C1 segment of cervical spinal cord (tissue), 14 donors: Measurements from ENCODE around the gene CCDC89.
"Not testable (repeated sequence)": the region's sequence is repeated elsewhere in the genome, so short reads cannot be mapped to it uniquely, and the experiment has no call there.

Experiments used
- DNase-seq, 14 donors: peaks; one replicate each; lab custom pipeline; 2025; lab: John Stamatoyannopoulos, UW

Gene CCDC89

DNA sequence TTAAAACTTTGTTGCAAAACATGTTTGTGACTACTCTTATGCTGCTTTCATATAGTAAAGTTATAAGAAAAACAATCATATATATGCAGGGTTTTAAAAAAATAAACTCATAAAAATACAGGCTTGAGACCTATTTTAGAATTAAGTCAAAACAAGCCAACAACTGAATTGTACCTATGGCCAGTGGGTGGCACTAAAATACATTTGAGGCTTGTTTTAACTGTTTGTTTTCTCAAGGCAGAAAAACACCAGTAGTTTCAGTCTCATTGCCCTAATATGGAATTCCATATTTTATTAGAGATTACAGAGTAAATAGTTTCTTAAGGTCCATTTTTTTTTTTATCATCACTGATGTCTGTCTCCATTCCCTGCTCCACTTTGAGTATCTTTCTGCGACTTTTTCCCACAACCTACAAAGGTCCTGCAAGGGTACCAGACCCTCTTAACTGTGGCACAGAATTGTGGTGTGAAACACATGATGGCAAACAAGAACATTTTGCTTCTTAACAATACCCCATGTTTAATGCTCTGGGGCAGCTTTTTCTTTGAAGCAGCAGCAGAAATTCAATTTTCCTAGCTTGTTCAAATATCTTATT, 8.5 kb upstream of the CCDC89 start:
- peak in 2 of 14 donors; percentile 5 to 14 for DNase-seq

DNA sequence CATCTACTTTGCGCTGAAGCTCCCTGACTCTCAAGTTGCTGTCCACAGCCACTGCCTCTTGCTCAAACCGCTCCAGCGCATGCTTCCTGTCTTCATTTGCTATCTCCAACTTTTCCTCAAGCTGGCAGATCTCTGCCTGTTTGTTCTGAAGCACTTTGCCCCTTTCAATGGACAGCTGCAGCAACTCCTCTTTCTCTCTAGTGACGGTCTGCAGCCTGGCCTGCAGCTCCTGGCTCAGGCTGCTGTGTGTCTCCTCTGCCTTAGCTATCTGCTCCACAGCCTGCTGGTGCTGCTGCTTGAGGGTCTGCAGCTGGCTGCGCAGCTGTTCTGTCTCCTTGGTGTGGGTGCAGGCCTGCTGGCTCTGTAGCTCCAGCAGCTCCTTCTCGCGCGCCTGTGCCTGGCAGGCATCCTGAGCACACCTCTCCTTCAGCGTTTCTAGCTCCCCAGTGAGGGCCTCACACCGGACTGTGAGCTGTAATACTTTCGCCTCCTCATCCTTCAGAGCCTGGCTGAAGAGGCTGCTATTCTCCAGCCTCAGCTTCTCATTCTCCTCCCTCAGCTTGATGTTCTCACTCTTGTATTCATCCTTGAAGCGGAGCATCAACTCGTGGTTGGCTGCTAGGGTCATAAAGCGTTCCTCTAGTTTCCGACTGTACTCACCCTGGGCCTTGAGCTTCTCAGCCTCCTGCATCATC, 723 bp downstream of the CCDC89 start:
- peak in 6 of 14 donors; percentile 41 to 59 (median 46) for DNase-seq

DNA sequence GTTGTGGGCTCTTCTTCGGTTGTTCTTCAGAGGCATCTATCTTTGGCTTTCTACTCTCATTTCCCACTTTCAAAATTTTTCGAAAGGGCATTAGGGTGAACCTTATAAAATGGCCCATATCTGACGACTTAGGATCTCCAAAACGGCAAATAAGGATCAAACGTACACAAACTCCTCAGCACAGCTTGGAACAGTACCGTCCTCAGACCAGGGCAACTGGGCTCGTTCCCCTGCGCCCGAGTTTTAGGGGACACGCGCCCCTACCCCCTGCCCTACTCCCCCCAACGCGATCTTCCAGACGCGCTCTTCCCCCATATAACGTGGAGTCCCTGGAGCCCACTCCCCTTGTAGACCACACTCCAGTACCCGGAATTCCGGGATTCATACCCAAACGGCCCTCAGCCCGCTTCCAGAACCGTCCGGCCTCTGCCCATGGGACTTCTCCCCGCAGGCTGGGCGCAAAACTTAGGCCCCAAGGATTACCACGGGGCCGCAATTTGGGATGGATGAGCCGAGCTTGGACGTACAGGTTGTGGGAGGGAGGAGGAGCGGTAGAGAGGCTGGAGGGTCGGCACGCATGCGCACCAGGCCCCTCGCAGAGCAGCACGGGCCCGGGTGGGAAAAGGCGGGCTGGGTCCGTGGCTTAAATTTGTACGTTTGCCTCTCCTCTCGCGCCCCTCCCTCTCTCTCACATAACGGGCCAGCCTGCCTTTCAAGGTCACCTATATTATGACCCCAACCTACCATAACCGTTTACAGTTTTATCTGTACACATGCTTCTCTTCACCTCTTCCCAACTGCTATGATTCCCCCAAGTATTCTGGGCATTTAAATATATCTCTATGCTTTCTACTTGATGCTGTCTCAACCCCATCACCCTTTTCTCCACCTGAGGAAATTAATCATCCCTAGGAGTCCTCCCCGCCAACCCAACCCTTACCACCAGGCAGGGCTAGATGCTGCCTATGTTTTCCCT, 3.4 kb downstream of the CCDC89 start:
- peak in 12 of 14 donors; percentile 9 to 76 (median 47) for DNase-seq

DNA sequence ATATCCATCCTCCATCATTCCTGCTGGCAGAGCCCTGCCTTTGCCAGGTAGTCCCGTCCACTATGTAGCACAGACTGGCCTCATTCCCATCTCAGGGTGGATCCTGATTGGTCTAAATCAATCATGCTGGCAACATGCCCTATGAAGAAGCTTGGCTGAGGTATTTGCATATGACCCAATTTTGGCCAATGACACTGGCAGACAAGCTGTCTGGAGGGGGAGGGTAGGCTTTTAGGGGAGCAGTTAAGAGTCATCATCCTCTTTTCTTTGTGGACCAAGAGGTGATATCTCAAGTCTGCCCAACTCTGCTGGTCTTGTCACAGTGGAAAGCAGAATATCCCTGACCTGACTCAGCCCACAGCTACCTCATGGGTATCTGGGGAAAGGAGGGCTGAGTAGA, 5.1 kb downstream of the CCDC89 start:
- DNase-seq: peak in 2 of 14 donors; percentile 24 to 95

DNA sequence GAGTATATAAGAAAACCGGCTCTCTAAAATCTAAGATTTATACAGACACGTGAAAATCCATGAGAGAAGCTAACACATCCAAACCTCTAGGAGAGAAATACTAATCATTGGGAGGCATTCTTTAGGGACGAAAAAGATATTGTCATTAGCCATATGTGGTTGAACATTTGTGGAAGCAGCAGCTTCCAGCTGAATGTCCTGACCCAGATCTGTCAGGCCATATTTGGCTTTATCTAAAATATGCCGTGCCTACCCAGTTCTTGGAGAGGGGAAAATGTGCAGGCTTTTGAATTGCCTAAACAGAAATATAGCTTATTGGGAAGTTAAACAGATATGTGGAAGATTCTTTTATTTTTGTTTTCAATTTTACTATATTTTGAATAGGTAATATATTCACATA, 6.4 kb downstream of the CCDC89 start:
- peak in 1 of 14 donors; percentile 88 for DNase-seq

DNA sequence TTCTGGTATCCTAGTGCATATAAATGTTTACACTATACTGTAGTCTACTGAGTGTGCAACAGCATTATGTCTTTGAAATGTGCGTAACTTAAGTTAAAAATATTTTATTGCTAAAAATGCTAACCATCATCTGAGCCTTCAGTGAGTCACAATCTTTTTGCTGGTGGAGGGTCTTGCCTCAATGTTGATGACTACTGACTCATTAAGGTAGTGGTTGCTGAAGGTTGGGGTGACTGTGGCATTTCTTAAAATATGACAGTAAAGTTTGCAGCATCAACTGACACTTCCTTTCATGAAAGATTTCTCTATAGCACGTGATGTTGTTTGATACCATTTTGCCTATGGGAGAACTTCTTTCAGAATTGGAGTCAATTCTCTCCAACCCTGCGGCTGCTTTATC, 12.6 kb downstream of the CCDC89 start:
- DNase-seq: no peak

DNA sequence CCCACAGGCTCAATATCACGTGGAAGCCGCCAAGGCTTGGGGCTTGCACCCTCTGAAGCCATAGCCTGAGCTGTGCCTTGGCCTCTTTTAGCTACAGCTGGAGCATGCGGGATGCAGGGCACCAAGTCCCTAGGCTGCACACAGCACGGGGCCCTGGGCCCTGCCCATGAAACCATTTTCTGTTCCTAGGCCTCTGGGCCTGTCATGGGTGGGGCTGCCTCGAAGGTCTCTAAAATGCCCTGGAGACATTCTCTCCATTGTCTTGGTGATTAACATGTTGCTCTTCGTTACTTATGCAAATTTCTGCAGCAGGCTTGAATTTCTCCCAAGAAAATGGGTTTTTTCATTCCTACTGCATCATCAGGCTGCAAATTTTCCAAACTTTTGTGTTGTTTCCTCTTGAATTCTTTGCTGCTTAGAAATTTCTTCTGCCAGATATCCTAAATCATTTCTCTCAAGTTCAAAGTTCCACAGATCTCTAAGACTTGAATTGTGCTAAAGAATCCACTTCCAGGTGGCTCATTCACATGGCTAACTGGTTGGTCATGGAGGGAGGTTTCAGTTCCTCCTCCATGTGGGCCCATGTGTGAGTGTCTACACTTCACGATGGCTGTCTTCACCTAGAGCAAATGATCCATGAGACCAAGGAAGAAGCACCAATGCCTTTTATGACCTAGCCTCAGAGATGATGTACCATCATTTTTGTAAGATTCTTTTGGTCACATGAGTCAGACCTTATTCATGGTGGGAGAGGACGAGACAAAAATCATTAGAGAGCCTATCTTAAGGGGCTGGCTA, 13.7 kb downstream of the CCDC89 start:
- no peak for DNase-seq

DNA sequence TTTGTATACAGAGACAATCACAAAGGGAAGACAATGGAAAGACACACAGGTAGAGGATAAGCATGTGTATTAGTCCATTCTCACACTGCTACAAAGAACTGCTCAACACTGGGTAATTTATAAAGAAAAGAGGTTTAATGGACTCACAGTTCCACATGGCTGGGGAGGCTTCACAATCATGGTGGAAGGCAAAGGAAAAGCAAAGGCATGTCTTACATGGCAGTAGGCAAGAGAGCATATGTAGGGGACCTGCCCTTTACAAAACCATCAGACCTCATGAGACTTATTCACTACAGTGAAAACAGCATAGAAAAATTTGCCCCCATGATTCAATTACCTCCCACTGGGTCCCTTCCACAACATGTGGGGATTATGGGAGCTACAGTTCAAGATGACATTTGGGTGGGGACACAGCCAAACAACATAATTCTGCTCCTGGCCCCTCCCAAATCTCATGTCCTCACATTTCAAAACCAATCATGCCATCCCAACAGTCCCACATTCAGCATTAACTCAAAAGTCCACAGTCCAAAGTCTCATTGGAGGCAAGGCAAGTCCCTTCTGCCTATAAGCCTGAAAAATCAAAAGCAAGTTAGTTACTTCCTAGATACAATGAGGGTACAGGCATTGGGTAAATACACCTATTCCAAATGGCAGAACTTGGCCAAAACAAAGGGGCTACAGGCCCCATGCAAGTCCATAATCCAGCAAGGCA, 14.9 kb downstream of the CCDC89 start:
- not testable (repeated sequence) for DNase-seq

DNA sequence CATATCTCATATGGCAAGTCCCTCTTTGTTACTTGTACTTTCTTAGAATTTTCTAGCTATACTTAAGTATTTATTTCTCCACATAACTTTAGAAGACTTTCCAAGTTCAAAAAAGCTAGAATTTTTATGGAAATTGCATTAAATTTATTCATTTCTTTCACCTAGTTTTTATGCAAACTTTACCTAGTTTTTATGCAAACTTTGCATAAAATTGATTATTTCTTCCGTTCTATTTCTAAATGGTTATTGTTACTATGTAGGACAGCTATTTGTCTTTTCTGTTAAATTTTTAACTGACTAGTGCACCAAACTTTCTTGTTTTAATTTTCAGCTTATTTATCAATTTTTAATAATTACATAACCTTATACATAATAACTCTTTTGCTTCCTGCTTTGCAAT, 17.8 kb downstream of the CCDC89 start:
- no peak for DNase-seq

DNA sequence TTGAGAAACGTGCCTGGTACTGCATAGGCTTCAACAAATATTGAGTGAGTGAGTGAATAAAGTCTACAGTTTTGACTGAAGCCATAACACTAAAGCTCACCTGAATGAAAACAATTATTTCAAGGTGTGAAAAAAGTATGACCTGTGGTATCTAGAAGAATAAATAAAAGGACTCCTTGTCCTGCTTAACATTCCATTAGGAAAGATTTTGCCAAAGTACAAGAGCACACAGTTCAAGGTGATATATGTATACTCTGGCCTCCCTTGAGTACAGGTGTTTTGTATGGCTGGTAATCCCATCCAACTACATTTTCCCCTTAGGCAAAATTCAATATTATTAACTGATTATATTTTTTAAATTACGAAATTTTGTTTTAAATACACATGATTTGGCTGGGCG, 19.3 kb downstream of the CCDC89 start:
- DNase-seq: no peak

DNA sequence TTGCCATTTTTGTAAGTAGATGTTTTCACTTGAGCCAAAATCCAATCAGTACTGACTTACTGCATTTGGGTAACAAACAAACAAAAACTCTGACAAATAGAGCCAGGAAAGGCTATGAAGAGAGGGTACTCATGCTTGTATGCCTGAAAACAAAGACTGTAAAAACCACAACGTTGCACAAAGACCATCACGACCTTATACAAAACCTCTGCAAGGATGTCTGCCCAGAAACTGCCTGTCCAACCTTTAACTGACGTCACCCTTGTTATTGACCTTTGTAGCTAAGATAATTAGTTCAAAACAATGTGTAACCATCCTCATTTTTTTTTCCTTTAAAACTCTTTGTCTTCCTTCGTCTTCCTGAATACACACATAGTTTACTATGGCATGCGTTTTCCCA, 20.3 kb downstream of the CCDC89 start:
- DNase-seq: peak in 2 of 14 donors; percentile 11 to 26

DNA sequence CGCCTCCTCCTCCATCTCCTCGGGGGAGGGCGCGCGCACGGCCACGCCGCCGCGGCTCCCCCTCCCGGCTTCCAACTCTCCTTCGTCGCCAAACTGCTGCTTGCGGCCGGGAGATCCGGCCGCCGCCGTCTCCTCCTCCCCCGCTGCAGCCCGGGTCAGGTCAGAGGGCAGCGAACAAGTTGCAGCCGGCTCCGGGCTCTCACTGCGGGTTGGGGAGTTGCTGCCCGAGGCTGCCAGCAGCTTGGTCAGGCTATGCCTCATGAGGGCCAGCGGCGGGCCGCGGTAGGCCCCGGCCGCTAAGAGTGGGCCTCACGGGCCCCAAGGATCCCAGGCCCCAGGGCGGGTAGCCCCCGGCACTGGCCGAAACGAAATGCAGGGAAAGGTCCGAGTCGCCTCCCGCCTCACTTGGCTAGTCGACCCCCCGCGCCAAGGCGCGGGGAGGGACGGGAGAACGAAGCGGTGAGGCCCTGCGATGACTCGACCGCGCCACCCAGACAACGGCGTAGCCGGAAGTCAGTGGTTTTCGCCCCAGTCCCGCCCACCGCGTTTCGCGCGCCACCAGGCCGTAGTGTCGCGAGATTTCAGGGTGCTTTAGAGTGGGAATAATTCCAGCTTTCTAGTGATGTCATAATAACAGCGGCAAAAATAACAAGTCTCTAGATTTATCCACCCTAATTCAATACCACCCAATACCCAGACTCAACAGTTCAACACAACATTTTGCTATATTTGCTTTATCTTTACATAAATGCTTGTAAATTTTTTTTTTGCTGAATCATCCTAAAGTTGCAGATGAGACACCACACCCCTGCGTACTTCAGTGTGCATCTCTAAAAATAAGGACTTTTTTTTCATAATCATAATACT, 21.1 kb downstream of the CCDC89 start, which contains the start of gene CREBZF:
CREBZF (minus strand) TSS at position 515 of the 867 bp plus-strand sequence; CDS start at position 261, 254 bp downstream.
- peak in 13 of 14 donors; percentile 58 to 94 (median 91) for DNase-seq

DNA sequence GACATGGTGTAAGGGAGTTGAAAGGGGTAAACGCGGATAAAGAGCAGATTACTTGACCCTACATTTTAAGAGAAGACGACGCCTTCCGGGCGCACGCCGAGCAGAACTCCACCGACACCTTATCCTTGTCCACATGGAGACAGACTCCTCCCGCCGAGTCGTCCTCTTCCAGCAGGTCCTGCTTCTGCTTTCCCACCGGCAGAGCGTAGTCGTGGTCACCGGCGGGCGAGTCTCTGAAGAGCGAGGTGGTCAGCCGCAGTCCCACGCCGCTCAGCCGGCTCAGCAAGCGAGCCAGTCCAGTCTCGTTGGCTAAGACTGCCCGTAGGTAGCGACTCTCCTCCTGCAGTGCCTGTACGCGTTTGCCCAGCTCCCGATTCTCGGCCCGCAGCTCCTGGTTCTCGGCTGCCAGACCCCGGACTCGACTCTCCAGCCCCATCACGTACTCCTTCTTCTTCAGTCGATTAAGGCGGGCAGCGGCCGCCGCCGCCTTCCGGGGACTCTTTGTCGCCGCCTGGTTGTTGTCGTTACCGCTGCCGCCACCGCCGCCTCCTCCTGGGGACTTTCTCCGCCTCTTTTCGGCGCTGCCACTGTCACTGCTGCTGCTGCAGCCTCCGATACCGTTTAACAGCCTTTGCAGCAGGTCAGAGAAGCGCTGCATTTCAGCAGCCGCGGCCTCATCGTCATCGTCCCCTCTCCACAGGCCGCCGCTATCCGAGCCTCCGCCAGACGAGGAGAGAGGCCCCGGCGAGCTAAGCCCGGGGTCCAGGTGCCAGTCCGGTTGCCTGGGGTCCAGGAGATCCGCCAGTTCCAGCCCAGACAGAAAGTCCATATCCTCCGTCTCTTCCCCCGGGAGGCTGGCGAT, 22.0 kb downstream of the CCDC89 start:
- peak in 12 of 14 donors; percentile 53 to 84 (median 72) for DNase-seq

DNA sequence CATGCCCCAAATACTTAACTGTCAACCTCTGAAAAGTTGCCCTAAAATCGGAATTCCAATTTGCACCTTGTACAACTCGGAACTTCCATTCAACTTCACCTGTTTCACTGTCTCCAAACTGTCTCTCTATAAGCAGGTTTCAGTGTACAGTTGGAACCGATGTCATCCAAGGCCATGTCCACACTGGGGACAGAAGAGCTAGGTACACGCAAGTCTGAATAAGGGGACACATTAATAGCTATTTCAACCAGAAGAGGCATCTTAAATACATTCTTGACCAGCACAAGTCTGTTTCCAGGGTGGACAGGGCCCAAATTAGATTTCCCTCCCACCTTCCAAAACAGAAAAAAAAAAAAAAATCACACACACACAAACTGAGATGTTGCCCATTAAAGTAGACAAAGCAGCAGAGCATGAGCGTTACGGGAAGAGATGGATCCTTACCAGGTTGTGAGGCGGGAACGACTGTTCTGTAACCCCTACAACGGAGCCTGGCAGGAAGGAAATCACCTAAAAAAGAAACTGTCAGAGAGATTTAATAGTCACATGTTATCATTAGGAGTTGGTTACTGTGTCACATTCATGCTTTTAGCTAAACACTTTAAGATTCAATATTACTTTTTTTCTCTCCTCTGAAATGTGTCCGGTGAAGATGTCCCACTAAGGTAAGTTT, 22.8 kb downstream of the CCDC89 start:
- DNase-seq: peak in 1 of 14 donors; percentile 27

DNA sequence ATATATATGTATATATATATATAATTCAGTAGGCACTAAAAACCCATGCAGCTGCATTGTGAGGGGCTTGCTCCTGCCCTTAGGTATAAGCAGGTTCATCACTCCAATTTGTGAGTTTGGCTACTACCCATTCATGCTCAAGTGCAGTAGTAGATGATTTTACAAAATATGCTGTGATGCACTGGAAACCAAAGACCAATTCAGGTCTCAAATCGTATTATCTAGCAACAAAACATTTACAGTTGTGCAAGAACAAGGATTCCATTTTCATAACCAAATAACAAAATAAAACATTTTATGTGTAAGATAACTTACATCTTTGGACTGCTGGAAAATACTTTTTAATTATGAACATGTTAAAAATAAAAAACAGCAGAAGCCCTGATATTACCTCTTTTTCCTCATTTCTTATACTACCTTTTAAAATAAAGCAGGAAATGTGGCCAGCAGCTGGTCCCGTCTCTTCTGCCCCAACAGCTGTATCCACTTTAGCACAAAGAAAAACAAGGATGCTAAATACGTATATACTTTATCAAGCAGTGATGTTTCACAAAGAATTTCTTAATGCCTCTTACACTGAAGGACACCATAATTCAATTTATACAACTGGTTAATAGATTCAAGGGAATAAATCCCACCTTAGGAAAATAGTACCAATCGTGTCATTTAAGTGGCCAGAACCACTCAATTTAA, 23.9 kb downstream of the CCDC89 start:
- DNase-seq: no peak

DNA sequence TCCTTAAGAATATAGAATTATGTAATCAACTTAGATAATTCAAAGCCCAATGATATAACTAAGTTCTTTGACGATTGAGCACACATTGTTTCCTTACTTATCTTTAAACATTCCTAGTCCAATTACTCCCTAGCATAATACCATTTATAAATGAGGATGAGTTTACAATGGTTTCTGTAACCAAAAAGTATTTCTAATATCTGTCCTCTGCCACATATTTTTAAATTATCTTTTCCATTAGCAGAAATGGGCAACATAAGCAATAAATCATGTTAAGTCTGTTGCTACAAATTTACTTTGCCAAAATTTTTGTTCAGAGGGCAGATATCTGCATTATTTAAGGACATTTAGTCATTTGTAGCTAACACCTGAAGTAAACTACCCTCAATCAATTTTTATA, 27.8 kb downstream of the CCDC89 start:
- no peak for DNase-seq

DNA sequence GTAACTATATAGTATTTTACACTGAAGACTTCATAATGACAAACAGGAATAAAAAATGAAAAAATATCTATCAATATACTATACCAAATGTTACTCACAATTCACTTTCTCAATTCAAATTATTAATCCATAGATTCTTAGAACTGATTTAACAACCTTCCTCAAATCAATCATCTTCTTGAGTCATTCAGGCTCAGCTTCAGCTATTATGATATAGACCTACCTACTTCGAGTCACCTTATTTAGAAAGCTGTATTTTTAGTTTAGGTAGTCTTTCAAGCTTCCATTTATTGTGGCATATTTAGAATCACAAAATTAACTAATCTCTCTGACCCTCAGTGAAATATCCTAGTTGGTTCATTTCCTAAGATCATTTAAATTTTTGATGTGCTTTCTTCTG, 29.2 kb downstream of the CCDC89 start:
- DNase-seq: no peak
